Neural progenitor cell (in vitro differentiated cells): ENCODE results near the gene ILKAP.

Source experiments
- EZH2 ChIP-seq: fragments of 200-600 bp; sonication (generic); IDR thresholded peaks from 2 replicates; pipeline ENCODE4 v1.6.1; 2017; ENCODE audit warnings: antibody characterized with exemption, mild to moderate bottlenecking, moderate library complexity
- TF ChIP-seq, protein P1 (sequence below): fragments of 200-600 bp; sonication (generic); IDR thresholded peaks from 2 replicates; pipeline ENCODE4 v1.5.1; 2017; ENCODE audit warnings: antibody characterized with exemption, mild to moderate bottlenecking

DNA sequence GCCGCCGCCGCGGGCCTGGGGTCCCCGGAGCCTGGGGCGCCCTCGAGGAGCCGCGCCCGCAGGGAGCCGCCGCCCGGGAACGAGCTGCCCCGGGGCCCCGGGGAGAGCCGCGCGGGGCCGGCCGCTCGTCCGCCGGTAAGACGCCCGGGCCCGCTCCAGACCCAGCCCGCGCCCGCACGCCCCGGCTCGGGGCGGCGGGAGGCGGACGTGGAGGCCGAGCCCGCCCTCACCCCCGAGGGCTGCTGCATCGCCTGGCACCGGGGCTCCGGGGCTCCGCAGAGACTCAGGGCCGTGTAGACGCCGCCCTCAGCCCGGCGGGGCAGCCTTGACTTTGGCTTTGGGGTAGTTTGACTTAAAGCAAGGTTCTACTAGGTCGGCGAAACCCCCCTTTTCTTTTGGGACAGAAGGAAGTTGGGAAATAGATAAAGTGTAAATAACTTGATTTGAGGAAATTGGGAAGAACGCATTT is 44.4 kb downstream of the ILKAP start:
- TF ChIP-seq, protein P1, sequence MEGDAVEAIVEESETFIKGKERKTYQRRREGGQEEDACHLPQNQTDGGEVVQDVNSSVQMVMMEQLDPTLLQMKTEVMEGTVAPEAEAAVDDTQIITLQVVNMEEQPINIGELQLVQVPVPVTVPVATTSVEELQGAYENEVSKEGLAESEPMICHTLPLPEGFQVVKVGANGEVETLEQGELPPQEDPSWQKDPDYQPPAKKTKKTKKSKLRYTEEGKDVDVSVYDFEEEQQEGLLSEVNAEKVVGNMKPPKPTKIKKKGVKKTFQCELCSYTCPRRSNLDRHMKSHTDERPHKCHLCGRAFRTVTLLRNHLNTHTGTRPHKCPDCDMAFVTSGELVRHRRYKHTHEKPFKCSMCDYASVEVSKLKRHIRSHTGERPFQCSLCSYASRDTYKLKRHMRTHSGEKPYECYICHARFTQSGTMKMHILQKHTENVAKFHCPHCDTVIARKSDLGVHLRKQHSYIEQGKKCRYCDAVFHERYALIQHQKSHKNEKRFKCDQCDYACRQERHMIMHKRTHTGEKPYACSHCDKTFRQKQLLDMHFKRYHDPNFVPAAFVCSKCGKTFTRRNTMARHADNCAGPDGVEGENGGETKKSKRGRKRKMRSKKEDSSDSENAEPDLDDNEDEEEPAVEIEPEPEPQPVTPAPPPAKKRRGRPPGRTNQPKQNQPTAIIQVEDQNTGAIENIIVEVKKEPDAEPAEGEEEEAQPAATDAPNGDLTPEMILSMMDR: no peak
- peak; percentile 70 for TF ChIP-seq EZH2
